Body of pancreas (tissue), 4 donors: ENCODE measurements around the gene SLC12A1. TPM values are rescaled to one million over a fixed set of nuclear protein-coding genes. Genes with fewer than 3 reads are reported as not detected.
A peak's percentile ranks its signal among the peaks of the same experiment; 100 is the strongest.
"Not testable (repeated sequence)": the region's sequence is repeated elsewhere in the genome, so short reads cannot be mapped to it uniquely, and the experiment has no call there.

ENCODE experiments used
- ATAC-seq: fragments of 150-250 bp; one replicate; pipeline ENCODE4 v1.9.1; 2016
- DNase-seq, 4 donors: peaks; one replicate each; pipeline ENCODE4 v3.0.0-alpha.2; 2019
- H3K27ac ChIP-seq, 4 donors: fragments of 200-600 bp; sonication (generic); 1 replicate in 3 of 4; 2 replicates in 1 of 4; pipeline versions ENCODE4 v1.5.1 to v1.6.1; 2016 to 2019; ENCODE audit warnings: mild to moderate bottlenecking in 1 of 4, mixed read lengths in 1 of 4, moderate library complexity in 1 of 4
- H3K27me3 ChIP-seq, 2 donors: fragments of 200-600 bp; sonication (generic); one replicate each; pipeline ENCODE4 v1.6.0; 2016; ENCODE audit warnings: mild to moderate bottlenecking in 1 of 2
- H3K36me3 ChIP-seq, 2 donors: fragments of 200-600 bp; sonication (generic); replicated peaks in 1 of 2; 2 replicates each; pipeline ENCODE4 v1.5.1; 2016; ENCODE audit warnings: low read depth in 2 of 2; ENCODE audit not compliant: insufficient read depth in 1 of 2
- H3K4me1 ChIP-seq: fragments of 200-600 bp; sonication (generic); one replicate; pipeline ENCODE4 v1.6.0; 2016
- H3K4me3 ChIP-seq, 2 donors: fragments of 200-600 bp; sonication (generic); 1 replicate in 1 of 2; 2 replicates in 1 of 2; pipeline ENCODE4 v1.5.1; 2016 to 2019
- H3K9me3 ChIP-seq, 3 donors: fragments of 200-600 bp; sonication (generic); 1 replicate in 2 of 3; 2 replicates in 1 of 3; pipeline ENCODE4 v1.5.1; 2016
- CTCF ChIP-seq, 7 experiments: fragments of 450-650 bp in 4 of 7; fragments of 200-600 bp in 3 of 7; sonication (generic) in 3 of 7; IDR thresholded peaks; one replicate each; pipeline ENCODE4 v1.5.1; 2016 to 2019; ENCODE audit warnings: antibody characterized with exemption in 7 of 7
- POLR2A ChIP-seq, 3 donors: fragments of 450-650 bp; IDR thresholded peaks; one replicate each; pipeline ENCODE4 v1.6.1; 2016; ENCODE audit warnings: antibody characterized with exemption in 3 of 3, mild to moderate bottlenecking in 2 of 3
- WGBS, 2 donors: methylation state at CpG; one replicate each; pipeline ENCODE4 v1.1.5; 2017; 5-methylcytosine and 5-hydroxymethylcytosine counted together
- intact Hi-C: fragments of 100-400 bp; cut with DNase I; formaldehyde crosslinking; loops from one replicate; pipeline ENCODE4 v1.15.1; 2023
- total RNA-seq, 2 donors: library from RNA; depleted of rRNA; stranded (reverse); fragments of >200 nt; gene quantifications; one replicate each; pipeline ENCODE4 v1.1.0, GENCODE V29; 2016

Gene SLC12A1
- total RNA-seq, 2 donors from 2014 or later: not detected

GRCh38 chr15:48324949-48325348 is 118.8 kb downstream of the SLC12A1 start:
- Histone ChIP-seq H3K27ac (no peak overlapping the region), H3K4me1 (no peaks in the 10 kb centered on the region), H3K27me3 (no peaks in the 10 kb centered on the region), H3K36me3 (no peaks in the 10 kb centered on the region), H3K4me3 (no peak overlapping the region), H3K9me3 (no peaks in the 10 kb centered on the region)
- intact Hi-C loops: no loop called here
- 19 to 20% methylated on average over 5 of the region's 5 CpGs for WGBS, 2 donors
- ATAC-seq (no peak), DNase-seq (no peak)
- TF ChIP-seq POLR2A (IDR thresholded peaks at IDR 0.05) (no peak), CTCF (IDR thresholded peaks at IDR 0.05) (no peak)

- Histone ChIP-seq H3K4me1 (peaks cover 4% of the 10 kb centered on the region), H3K4me3 (no peak overlapping the region), H3K27me3 (no peaks in the 10 kb centered on the region), H3K36me3 (no peaks in the 10 kb centered on the region), H3K27ac (no peak overlapping the region), H3K9me3 (no peaks in the 10 kb centered on the region)
- intact Hi-C loops: no loop called here
- TF ChIP-seq CTCF (IDR thresholded peaks at IDR 0.05): no peak
- no peak for TF ChIP-seq POLR2A (IDR thresholded peaks at IDR 0.05)
- DNase-seq (no peak), ATAC-seq (no peak)
- 42 to 53% methylated on average over 5 of the region's 5 CpGs for WGBS, 2 donors
These were observed 119.3 kb downstream of the SLC12A1 start for GRCh38 chr15:48325400-48325799.

- intact Hi-C loops, H3K36me3 ChIP-seq, H3K27ac ChIP-seq, ATAC-seq, H3K4me1 ChIP-seq, H3K27me3 ChIP-seq, DNase-seq, H3K9me3 ChIP-seq, H3K4me3 ChIP-seq: not testable (repeated sequence)
- 76 to 92% methylated on average over 6 of the region's 6 CpGs for WGBS, 2 donors
These were observed 120.1 kb downstream of the SLC12A1 start for GRCh38 chr15:48326180-48326579.

- TF ChIP-seq POLR2A (IDR thresholded peaks at IDR 0.05) (no peak), CTCF (IDR thresholded peaks at IDR 0.05) (no peak)
- intact Hi-C loops: no loop called here
- ATAC-seq: no peak
- Histone ChIP-seq H3K4me3 (peak overlapping the region in 1 of 2 donors; percentile 99), H3K27me3 (no peaks in the 10 kb centered on the region), H3K4me1 (peaks cover 11% of the 10 kb centered on the region), H3K27ac (peak overlapping the region; percentile 77 to 98 (median 94)), H3K9me3 (no peaks in the 10 kb centered on the region), H3K36me3 (peaks cover 0 to under 1% of the 10 kb centered on the region in 2 donors)
- no peak for DNase-seq
- 6 to 9% methylated on average over 11 of the region's 11 CpGs for WGBS, 2 donors
These were observed 124.1 kb downstream of the SLC12A1 start for GRCh38 chr15:48330105-48330785.

GRCh38 chr15:48330855-48331795 is 125.0 kb downstream of the SLC12A1 start, which contains the start of gene DUT:
Gene DUT, plus strand, starts transcription at chr15:48331429. Its CDS starts 87 bp downstream, at chr15:48331516.
- H3K4me1 ChIP-seq: peaks cover 11% of the 10 kb centered on the region
- peak; percentile 91 for ATAC-seq
- intact Hi-C loops: no loop called here

More at GRCh38 chr15:48330855-48331795, 125.0 kb downstream of the SLC12A1 start, which contains the start of gene DUT:
- DNase-seq: peak; percentile 80 to 84 (median 81)
- TF ChIP-seq POLR2A (IDR thresholded peaks at IDR 0.05) (peak; percentile 68 to 93 (median 92)), CTCF (IDR thresholded peaks at IDR 0.05) (no peak)
- no peaks in the 10 kb centered on the region for H3K9me3 ChIP-seq
- H3K27me3 ChIP-seq: no peaks in the 10 kb centered on the region
- peaks cover 0 to 3% of the 10 kb centered on the region in 2 donors for H3K36me3 ChIP-seq
- H3K27ac ChIP-seq: peak within 1 kb of the TSS; percentile 77 to 98 (median 94)
- WGBS, 2 donors: 1% methylated on average over 20 to 86 of the region's 89 CpGs
- peak within 1 kb of the TSS; percentile 24 to 99 for H3K4me3 ChIP-seq
